GM19468 (cell line): ENCODE data around the gene COL6A2.
"Not testable (repeated sequence)": the region's sequence is repeated elsewhere in the genome, so short reads cannot be mapped to it uniquely, and the experiment has no call there.

ENCODE experiments used
- ATAC-seq: cut with Tn5 transposase; IDR thresholded peaks from one replicate; pipeline ENCODE4 v1.9.1; 2021; ENCODE audit warnings: mild to moderate bottlenecking, moderate library complexity, moderate number of reproducible peaks; ENCODE audit not compliant: unreplicated experiment; ENCODE audit errors: extremely low read depth

COL6A2 gene

DNA sequence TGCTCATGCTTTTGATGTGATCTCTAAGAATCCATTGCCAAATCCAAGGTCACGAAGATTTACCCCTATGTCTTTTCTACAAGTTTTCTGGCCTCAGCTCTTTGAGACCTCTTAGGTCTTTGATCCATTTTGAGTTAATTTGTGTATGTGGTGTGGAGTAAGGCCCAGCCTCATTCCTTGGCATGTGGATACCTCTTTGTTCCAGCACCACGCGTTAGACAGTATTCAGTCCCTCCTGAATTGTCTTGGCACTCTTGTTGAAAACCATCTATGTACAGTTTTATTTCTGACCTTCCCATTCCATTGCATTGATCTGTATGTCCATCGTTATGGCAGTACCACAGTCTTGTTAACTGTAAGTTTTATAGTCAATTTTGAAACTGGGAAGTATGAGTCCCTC is 65.5 kb downstream of the COL6A2 start:
- ATAC-seq = no peak

GRCh38 chr21:46165098-46165497 is 67.2 kb downstream of the COL6A2 start:
- ATAC-seq = no peak

DNA sequence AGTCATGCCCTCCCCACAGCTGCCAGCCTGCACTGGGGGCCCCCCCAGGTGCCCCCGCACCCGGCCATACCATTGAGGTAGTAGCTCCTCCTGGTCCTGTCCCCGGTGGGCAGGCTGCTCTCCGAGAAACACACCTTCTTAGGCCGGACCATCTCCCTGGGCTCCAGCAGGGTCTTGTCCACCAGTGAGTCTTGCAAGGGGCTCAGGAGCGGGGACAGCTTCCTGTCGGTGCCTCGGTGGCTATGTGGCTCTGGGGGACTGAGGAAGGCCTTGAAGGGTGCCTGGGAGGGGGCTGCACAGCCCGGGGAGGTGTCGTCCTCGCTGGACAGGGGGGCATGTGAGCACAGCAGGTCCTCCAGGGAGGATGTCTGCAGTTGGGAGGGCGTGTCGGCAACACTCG is 70.3 kb downstream of the COL6A2 start:
- no peak for ATAC-seq

DNA sequence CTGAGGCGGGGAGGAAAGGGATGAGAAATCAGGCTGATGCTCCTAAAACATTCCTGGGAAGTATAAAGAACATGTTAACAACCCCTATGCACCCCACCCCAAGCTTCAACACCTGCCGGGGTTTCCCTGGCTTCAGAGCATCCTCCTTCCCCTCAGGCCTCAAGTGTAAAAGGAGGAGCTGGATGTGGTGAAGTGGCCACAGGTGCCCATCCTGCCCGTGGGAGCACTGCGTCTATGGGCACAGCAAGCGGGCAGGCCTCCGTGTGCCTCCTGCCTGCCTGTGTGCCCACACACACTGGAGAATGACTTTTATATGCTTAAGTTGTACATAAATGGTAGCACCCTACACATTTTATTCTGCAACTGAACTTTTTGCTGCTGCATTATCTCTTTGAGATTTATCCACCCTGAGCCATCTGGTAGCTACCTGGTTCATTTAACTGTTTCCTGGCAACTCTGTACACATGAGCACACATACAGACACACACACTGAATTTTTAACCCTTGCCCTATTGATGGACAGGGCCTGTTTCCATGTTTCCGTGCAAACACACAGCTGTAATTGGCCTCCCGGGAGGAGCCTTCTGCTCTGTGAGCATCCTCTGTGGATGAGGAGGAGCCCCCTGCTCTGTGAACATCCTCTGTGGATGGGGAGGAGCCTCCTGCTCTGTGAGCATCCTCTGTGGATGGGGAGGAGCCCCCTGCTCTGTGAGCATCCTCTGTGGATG is 70.9 kb downstream of the COL6A2 start:
- ATAC-seq = no peak

DNA sequence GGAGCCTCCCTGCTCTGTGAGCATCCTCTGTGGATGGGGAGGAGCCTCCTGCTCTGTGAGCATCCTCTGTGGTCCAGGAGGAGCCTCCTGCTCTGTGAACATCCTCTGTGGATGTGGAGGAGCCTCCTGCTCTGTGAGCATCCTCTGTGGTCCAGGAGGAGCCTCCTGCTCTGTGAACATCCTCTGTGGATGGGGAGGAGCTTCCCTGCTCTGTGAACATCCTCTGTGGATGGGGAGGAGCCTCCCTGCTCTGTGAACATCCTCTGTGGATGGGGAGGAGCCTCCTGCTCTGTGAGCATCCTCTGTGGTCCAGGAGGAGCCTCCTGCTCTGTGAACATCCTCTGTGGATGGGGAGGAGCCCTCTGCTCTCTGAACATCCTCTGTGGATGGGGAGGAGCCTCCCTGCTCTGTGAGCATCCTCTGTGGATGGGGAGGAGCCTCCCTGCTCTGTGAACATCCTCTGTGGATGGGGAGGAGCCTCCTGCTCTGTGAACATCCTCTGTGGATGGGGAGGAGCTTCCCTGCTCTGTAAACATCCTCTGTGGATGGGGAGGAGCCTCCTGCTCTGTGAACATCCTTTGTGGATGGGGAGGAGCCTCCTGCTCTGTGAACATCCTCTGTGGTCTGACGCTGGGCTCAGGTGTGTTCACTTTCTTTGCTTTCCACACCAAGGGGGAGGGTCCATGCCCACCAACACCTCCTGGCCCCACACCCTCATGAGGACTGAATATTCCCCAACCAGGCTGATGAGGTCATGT is 72.7 kb downstream of the COL6A2 start:
- ATAC-seq = not testable (repeated sequence)

DNA sequence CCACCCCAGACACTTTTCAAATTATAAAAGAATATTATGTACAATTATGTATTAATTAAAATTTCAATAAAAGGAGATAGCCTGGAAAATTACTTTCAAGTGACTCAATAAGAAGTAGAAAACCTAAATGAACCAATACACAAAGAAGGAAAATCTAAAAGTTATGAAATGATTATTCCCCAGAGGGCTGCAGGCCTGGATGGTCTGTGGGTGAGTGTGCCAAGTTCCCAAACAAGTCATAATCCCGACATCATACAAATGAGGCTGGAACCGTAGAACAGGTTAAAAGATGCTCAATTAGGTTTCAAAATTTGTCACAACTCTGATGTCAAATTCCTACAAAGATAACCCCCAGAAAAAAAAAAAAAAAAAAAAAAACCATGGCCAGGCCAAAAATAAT is 73.7 kb downstream of the COL6A2 start:
- ATAC-seq = no peak

- ATAC-seq = no peak
Observed at GRCh38 chr21:46171996-46172862, 74.3 kb downstream of the COL6A2 start.

DNA sequence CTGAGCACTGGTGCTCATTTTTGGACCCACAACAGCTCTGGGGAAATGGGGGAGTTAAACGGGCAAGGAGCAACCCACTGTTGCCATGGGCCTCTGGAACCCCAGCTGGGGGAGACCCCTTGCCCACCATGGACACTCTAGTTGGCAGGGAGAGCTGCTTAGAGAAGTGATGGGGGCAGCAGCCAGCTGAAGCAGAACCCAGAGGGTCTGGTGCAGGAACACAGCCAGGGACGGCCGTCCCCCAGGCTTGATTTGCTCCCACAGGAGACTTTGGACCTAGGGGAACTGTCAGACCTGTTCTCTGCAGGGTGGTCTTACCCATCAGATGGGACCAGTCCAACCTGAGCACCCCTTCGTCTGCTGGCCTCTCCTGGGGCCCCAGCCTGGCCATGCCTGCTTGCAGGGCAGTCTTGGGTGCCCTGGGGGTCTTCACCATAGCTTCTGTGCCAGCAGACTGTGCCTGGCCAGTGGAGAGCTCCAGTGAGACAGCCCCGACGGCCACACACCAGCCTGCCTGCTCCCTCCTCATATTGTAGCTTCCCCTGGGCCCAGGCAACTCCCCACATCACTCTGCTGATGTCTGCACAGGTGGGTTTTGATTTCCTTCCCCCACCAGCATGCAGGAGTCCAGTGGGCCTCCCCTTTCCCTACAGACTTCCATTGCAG is 75.1 kb downstream of the COL6A2 start:
- no peak for ATAC-seq

DNA sequence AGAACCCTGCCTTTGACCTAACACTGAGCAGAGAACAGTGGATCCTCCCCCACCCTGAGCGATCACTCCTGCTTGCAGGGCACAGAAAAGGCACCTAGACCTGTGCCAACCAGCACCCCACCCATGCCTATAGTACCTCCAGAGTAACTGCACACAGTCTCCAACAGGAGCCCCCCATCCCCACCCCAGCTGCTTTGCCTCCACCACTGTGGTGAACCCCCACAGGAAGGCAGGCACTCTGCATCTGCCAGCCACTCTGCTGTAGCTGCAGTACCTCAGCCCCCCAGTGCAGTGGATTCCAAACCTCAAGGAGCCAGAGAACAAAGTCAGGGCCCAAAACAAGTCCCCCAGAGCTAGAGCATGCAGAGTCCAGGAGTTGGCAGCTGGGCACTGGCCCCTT is 75.7 kb downstream of the COL6A2 start:
- no peak for ATAC-seq

GRCh38 chr21:46176443-46177129 is 78.7 kb downstream of the COL6A2 start:
- not testable (repeated sequence) for ATAC-seq

DNA sequence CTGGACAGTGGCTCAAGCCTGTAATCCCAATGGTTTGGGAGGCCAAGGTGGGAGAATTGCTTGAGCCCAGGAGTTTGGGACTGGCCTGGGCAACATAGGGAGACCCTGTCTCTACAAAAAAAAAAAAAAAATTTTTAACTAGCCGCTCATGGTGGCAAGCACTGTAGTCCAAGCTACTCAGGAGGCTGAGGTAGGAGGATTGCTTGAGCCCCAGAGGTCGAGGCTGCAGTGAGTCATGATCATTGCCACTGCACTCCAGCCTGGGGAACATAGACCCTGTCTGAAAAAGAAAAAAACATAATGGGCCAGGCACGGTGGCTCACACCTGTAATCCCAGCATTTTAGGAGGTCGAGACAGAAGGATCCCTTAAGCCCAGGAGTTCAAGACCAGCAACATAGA is 81.0 kb downstream of the COL6A2 start:
- no peak for ATAC-seq
